Myocyte (in vitro differentiated cells): ENCODE measurements around the gene MAP3K10. TPM values are rescaled to one million over a fixed set of nuclear protein-coding genes. Genes with fewer than 3 reads are reported as not detected.

Experiments
- DNase-seq: peaks from one replicate; pipeline ENCODE4 v3.0.0-alpha.2; 2012; ENCODE audit warnings: low read depth
- total RNA-seq: library from RNA; depleted of rRNA; stranded (reverse); fragments of >200 nt; gene quantifications from 2 replicates; pipeline ENCODE4 v1.2.3, GENCODE V29; 2014

MAP3K10 gene
- total RNA-seq, 1 donor from 2014 or later = 11.1 TPM

GRCh38 chr19:40247178-40247577 lies 56.0 kb downstream of the MAP3K10 start:
- no peak for DNase-seq

GRCh38 chr19:40247735-40248262 lies 56.6 kb downstream of the MAP3K10 start:
- DNase-seq = no peak

GRCh38 chr19:40249201-40249600 lies 58.0 kb downstream of the MAP3K10 start:
- no peak for DNase-seq

DNA sequence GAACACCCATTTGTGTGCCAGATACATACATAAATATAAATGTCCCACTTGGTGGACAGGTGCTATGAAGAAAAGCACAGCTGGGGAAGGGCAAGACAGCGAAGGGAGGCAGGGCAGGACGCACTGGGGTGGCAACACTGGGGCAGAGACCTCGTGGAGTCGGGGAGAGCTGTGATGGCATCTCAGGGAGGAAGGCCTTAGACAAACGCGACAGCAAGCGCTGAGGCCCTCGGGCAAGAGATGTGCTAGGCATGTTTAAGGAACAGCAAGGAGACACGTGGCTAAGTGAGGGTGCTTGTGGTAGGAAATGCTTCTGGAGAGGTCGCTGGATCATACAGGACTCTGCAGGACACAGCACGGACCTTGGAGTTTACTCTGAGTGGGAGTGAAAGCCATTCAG lies 58.6 kb downstream of the MAP3K10 start:
- DNase-seq = no peak

DNA sequence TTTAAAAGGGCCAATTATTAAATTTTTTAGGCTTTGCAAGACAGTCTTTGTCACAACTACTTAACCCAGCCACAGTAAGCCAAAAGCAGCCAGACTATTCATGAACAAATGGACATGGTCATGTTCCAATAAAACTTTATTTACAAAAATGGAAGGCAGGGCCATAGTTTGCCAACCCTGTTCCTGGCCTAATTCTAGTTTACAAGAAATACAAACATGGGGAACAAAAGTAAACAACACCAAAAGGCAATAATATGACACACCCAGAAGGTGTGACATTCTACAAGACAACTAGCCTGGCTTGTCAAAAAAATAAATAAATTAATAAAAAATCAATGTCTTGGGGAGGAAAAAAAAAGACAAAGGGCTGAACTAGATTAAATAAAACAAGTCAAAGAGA lies 60.0 kb downstream of the MAP3K10 start:
- DNase-seq = no peak

DNA sequence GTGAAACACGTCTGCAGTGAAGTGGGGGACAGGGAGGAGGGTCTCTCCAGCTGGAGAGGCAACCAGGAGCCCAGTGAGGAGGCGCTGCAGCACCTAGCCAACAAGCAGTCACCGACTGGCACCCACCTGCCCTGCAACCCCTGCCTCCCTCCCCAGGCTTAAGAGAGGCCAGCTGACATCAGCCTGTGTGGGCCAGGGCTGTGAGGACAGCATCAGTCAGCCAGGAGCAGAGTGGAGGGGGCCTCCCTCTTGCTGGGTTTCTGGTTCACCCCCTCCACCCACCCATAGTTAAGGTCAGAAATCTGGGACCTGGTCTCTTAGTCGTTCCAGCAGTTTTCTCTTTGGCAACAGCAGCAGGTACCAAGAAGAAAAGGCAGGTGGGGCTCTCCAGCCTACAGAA lies 60.8 kb downstream of the MAP3K10 start:
- DNase-seq = no peak

GRCh38 chr19:40252395-40252794 lies 61.2 kb downstream of the MAP3K10 start:
- no peak for DNase-seq

DNA sequence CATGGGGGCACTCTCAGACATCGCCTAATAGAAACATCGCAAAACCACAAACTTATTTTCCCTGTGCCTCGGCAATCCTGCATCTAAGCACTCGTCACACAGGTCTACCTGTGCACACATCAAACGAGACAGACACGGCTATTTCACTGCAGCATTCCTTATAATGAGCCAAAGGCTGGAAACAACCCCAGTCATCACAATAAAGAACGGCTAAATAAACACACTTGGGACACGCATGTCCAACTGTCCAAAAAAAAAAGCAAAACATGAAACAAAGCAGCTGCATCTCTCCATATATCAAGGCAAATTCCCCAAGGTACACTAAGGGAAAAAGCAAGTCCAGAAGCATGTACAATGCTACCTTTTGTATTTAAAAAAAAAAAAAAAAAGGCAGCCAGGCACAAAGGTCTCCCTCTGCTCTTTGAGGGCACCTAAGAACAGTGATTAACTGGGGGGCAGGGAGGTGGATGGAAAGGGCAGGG lies 62.4 kb downstream of the MAP3K10 start:
- DNase-seq = no peak

DNA sequence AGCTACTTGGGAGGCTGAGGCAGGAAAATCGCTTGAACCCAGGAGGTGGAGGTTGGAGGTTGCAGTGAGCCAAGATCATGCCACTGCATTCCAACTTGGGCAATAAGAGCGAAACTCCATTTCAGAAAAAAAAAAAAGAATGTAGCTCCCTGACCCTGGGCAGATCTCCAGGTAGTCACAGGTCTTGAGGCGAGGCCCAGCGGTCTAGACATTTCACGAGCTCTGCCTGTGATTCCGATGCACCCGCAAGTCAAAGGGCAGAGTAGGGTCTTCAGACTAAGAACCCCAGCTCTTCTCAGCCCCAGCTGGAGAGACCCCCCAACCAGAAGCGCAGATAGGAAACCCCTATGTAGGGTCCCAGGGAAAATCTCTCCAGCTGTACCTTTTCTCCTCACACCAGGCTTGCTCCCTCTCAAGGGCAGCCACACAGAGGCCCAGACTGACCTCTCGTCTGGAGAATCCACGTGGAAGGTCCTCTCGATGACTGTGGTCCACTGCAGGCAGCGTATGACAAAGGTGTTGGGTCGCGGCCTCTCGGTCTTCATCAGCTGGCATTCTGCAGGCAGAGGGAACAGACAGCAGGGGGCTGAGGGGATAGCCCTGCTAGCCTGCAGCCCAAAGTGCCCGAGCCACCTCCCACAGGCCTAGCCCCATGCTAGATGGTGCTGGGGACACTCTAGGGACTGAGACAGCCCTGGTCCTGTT lies 63.6 kb downstream of the MAP3K10 start:
- DNase-seq = no peak

DNA sequence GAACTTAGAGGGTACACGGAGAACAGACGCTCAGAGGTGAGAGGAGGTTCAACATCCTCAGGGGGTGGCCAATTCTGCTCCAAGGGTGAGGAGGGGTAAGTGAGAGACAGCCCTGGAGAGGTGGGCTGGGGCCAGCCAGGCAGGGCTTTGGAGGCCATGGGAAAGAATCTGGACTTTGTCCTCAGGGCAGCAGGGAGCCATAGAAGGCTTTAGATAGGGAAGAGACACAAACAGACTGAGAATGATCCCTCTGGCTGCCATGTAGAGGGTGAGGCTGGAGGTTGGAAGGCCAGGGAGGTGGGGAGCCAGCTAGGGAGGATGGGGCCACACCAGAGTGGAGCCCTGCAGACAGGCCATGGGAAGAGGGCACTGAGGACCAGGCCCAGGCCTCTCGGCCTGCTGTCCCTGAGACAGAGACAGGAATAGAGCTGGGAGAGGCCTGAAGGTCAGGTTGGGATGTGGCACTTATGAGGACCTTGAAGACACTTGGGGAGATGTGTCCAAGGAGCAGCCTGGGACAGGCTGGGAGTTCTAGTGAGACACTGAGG lies 64.5 kb downstream of the MAP3K10 start:
- DNase-seq = no peak

DNA sequence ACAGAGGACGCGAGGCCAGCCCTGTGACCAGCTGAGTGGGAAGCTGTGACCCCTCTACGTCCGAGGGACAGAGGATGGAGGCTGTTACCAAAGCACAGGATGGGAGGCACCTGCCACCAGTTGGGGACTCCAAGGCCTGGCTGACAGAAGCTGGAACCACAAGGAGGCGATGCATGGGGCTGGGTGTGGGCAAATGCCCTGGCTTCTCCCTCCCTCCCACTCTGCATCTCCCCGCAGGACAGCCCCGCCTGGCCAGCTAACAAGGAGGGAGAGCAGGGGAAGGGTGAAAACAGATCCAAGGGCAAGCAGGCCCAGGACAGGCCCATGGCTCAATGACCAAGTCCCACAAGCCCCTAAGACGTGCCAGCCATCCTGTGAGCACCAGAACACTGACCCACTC lies 65.3 kb downstream of the MAP3K10 start:
- DNase-seq = no peak

DNA sequence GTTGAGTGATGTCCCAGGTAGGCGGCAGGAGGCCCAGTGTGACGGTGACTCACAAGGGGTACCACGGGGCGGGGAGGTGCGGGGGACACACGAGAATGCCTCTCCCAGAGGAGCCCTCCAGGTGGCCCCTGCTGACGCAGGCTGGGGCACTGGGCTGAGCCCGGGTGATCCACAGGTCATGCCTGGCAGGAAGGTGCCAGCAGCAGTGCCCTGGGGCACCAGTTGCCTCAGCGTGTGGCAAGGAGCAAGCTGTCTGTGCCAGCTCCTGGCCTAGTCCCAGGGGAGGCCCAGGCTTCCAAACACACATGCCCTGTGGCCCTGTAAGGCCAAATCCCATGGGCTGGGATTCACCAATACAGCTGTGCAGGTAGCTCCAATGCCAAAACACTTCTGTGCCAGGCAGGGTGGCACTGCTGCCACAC lies 65.9 kb downstream of the MAP3K10 start:
- DNase-seq = peak; percentile 25

DNA sequence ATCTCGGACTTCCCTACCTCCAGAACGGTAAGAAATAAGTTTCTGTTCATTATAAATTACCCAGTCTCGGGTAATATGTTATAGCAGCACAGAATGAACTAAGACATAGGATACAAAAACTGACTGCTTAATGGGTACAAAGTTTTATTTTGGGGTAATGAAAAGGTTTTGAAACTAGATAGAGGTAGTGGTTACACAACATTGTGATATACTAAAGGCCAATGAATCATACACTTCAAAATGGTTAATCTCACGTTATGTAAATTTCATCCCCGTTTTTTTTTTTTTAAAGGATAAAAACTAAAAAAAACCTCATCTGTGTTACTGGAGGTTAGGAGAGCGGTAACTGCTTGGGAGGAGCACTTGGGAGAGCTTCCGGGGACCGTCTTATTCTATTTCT lies 70.4 kb downstream of the MAP3K10 start:
- no peak for DNase-seq

- DNase-seq = no peak
Measured at GRCh38 chr19:40262422-40262821, 71.2 kb downstream of the MAP3K10 start.

GRCh38 chr19:40263440-40264313 lies 72.5 kb downstream of the MAP3K10 start:
- DNase-seq = no peak

GRCh38 chr19:40264314-40265054 lies 73.3 kb downstream of the MAP3K10 start:
- DNase-seq = no peak

Other genes with a start within 250 kb of the MAP3K10 start
- gene PSMC4, start 220.3 kb upstream of the MAP3K10 start, total RNA-seq = 165 and 187 TPM in 2 replicates
- 3.0 and 3.2 TPM in 2 replicates for gene ZNF546, start 194.4 kb upstream of the MAP3K10 start, total RNA-seq
- gene ZNF780B, start 135.2 kb upstream of the MAP3K10 start, total RNA-seq = 7.8 and 9.8 TPM in 2 replicates
- 11.6 and 17.3 TPM in 2 replicates for gene ZNF780A, start 100.5 kb upstream of the MAP3K10 start, total RNA-seq
- not detected in 2 replicates for gene TTC9B, start 27.0 kb downstream of the MAP3K10 start, total RNA-seq
- gene CCNP, start 35.3 kb downstream of the MAP3K10 start, total RNA-seq = not detected in 2 replicates
- 91.2 and 93.3 TPM in 2 replicates for gene AKT2, start 93.9 kb downstream of the MAP3K10 start, total RNA-seq
- 60.5 and 67.8 TPM in 2 replicates for gene C19orf47, start 157.0 kb downstream of the MAP3K10 start, total RNA-seq
- 740 and 993 TPM in 2 replicates for gene PLD3, start 157.3 kb downstream of the MAP3K10 start, total RNA-seq
- gene HIPK4, start 198.8 kb downstream of the MAP3K10 start, total RNA-seq = 0.05 and 0.26 TPM in 2 replicates
- gene PRX, start 222.0 kb downstream of the MAP3K10 start, total RNA-seq = 2.6 and 2.8 TPM in 2 replicates
- gene SERTAD1, start 234.6 kb downstream of the MAP3K10 start, total RNA-seq = 12.9 and 23.0 TPM in 2 replicates